Endodermal cell (in vitro differentiated cells): Measurements from ENCODE around the gene LMF1. TPM values are rescaled to one million over a fixed set of nuclear protein-coding genes. Genes with fewer than 3 reads are reported as not detected.

Source experiments
- DNase-seq: peaks from one replicate; pipeline ENCODE4 v3.0.0-alpha.2; 2017
- H3K27ac ChIP-seq: 2 replicates; pipeline ENCODE4 v1.5.1; 2013; ENCODE audit warnings: mild to moderate bottlenecking, low read depth, low read length, moderate library complexity
- H3K27me3 ChIP-seq: 2 replicates; pipeline ENCODE4 v1.6.1; 2013; ENCODE audit warnings: mild to moderate bottlenecking, low read length, moderate library complexity; ENCODE audit not compliant: insufficient read depth, control insufficient read depth, poor library complexity, severe bottlenecking
- H3K36me3 ChIP-seq: 2 replicates; pipeline ENCODE4 v1.7.0; 2013; ENCODE audit warnings: mild to moderate bottlenecking, low read length, moderate library complexity; ENCODE audit not compliant: control insufficient read depth, insufficient read depth
- H3K4me1 ChIP-seq: one replicate; pipeline ENCODE4 v1.7.0; 2013; ENCODE audit warnings: low read length; ENCODE audit not compliant: control insufficient read depth, insufficient read depth
- H3K4me3 ChIP-seq: 2 replicates; pipeline ENCODE4 v1.5.1; 2013; ENCODE audit warnings: mild to moderate bottlenecking, low read length, moderate library complexity
- H3K9ac ChIP-seq: 2 replicates; pipeline ENCODE4 v1.6.1; 2013; ENCODE audit warnings: mild to moderate bottlenecking, low read length, moderate library complexity; ENCODE audit not compliant: poor library complexity, severe bottlenecking; ENCODE audit errors: extremely low read depth
- H3K9me3 ChIP-seq: 2 replicates; pipeline ENCODE4 v1.6.1; 2013; ENCODE audit warnings: mild to moderate bottlenecking, low read length, moderate library complexity; ENCODE audit not compliant: control insufficient read depth
- H3K27ac Mint-ChIP-seq: 2 replicates; pipeline ENCODE4 v1.8.0; 2020; ENCODE audit warnings: mixed read lengths
- H3K27me3 Mint-ChIP-seq: 2 replicates; pipeline ENCODE4 v1.8.0; 2021; ENCODE audit warnings: mild to moderate bottlenecking, mixed read lengths; ENCODE audit not compliant: insufficient read depth
- H3K36me3 Mint-ChIP-seq: 2 replicates; pipeline ENCODE4 v1.8.0; 2020; ENCODE audit warnings: low read depth, mixed read lengths
- H3K4me1 Mint-ChIP-seq: 2 replicates; pipeline ENCODE4 v1.8.0; 2020; ENCODE audit warnings: mixed read lengths
- H3K4me3 Mint-ChIP-seq: 2 replicates; pipeline ENCODE4 v1.8.0; 2020; ENCODE audit warnings: mild to moderate bottlenecking, moderate library complexity, mixed read lengths
- H3K9me3 Mint-ChIP-seq: 2 replicates; pipeline ENCODE4 v1.8.0; 2020; ENCODE audit warnings: mild to moderate bottlenecking, mixed read lengths
- WGBS, 2 experiments: methylation state at CpG; one replicate each; pipeline versions ENCODE4 v1.1.5 to v1.1.7; 2013; ENCODE audit warnings: missing lambda C conversion rate in 2 of 2, mixed read lengths in 1 of 2; ENCODE audit not compliant: insufficient coverage in 1 of 2, insufficient read length in 1 of 2; 5-methylcytosine and 5-hydroxymethylcytosine counted together
- total RNA-seq, 2 donors: library from RNA; stranded (reverse); fragmentation: NEBNext Ultra II Directional in 1 of 2; extraction: Animal tissue kit (Norgen Biotek cat#: 25700) in 1 of 2; gene quantifications; 2 replicates in 1 of 2; 3 replicates in 1 of 2; pipeline ENCODE4 v1.2.1, GENCODE V29; 2021
- TF ChIP-seq, protein P1 (sequence below): fragments of 200-600 bp; sonication (generic); conservative IDR thresholded peaks from 2 replicates; pipeline ENCODE4 v1.5.0; 2021; ENCODE audit warnings: antibody characterized with exemption, mild to moderate bottlenecking

Gene LMF1
- total RNA-seq, 2 donors from 2014 or later: 13.7 to 15.1 TPM

DNA sequence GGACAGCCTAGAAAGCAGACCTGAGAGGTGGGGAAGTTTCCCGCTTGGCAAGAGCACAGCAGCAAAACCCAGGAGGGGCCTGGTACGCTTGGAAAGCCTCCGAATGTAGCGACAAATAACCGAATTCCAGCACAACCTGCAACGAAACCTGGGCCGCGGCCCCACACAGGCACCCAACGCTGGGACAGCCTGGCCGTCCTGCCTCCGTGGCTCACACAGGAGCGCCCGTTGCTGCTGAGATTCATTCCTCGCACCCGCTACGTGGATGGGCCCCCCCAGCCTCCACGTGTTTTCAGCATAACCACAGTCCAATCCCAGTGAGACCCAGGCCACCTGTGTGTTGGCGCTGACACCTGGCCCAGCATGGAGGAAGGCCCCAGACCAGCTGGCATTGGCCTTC is 42.9 kb downstream of the LMF1 start:
- no peaks in the 10 kb centered on the region for H3K27me3 ChIP-seq
- TF ChIP-seq, protein P1, sequence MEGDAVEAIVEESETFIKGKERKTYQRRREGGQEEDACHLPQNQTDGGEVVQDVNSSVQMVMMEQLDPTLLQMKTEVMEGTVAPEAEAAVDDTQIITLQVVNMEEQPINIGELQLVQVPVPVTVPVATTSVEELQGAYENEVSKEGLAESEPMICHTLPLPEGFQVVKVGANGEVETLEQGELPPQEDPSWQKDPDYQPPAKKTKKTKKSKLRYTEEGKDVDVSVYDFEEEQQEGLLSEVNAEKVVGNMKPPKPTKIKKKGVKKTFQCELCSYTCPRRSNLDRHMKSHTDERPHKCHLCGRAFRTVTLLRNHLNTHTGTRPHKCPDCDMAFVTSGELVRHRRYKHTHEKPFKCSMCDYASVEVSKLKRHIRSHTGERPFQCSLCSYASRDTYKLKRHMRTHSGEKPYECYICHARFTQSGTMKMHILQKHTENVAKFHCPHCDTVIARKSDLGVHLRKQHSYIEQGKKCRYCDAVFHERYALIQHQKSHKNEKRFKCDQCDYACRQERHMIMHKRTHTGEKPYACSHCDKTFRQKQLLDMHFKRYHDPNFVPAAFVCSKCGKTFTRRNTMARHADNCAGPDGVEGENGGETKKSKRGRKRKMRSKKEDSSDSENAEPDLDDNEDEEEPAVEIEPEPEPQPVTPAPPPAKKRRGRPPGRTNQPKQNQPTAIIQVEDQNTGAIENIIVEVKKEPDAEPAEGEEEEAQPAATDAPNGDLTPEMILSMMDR: no peak
- H3K36me3 ChIP-seq: peaks cover 7% of the 10 kb centered on the region
- Mint-ChIP-seq H3K27me3 (no peaks in the 10 kb centered on the region), H3K4me1 (no peaks in the 10 kb centered on the region), H3K4me3 (no peak overlapping the region), H3K27ac (no peak overlapping the region), H3K9me3 (peaks cover 44% of the 10 kb centered on the region), H3K36me3 (peaks cover 34% of the 10 kb centered on the region)
- H3K4me3 ChIP-seq: no peak overlapping the region
- no peaks in the 10 kb centered on the region for H3K4me1 ChIP-seq
- peaks cover 14% of the 10 kb centered on the region for H3K9me3 ChIP-seq
- 96 to 97% methylated on average over 15 to 18 of the region's 18 CpGs for WGBS, 2 experiments
- no peak overlapping the region for H3K9ac ChIP-seq
- DNase-seq: no peak
- no peak overlapping the region for H3K27ac ChIP-seq

DNA sequence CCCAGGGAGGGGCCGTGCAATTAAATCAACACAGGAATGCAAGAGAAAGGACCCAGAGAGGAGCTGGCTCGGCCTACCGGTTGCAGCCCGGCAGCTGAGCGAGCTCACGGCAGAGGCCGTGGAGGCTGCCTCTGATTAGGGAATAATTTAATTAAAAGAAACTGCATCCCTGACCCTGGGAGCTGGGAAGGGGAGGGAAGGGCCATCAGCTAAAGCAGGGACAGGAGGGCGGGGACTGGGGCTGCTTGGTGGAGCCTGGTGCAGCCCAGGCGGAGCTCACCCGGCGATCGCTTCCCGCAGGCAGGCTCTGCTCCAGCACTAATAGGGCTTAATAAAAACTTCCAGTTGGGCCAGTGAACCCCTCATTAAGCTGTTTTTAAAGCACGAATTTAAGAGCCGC is 43.4 kb downstream of the LMF1 start:
- TF ChIP-seq, protein P1: no peak
- Histone ChIP-seq H3K4me3 (no peak overlapping the region), H3K36me3 (peaks cover 7% of the 10 kb centered on the region), H3K27ac (no peak overlapping the region), H3K4me1 (no peaks in the 10 kb centered on the region), H3K9ac (no peak overlapping the region), H3K9me3 (peaks cover 14% of the 10 kb centered on the region), H3K27me3 (no peaks in the 10 kb centered on the region)
- no peak for DNase-seq
- Mint-ChIP-seq H3K36me3 (peaks cover 35% of the 10 kb centered on the region), H3K27ac (no peak overlapping the region), H3K27me3 (no peaks in the 10 kb centered on the region), H3K4me3 (no peak overlapping the region), H3K4me1 (no peaks in the 10 kb centered on the region), H3K9me3 (peaks cover 46% of the 10 kb centered on the region)
- 84 to 87% methylated on average over 10 to 15 of the region's 15 CpGs for WGBS, 2 experiments

DNA sequence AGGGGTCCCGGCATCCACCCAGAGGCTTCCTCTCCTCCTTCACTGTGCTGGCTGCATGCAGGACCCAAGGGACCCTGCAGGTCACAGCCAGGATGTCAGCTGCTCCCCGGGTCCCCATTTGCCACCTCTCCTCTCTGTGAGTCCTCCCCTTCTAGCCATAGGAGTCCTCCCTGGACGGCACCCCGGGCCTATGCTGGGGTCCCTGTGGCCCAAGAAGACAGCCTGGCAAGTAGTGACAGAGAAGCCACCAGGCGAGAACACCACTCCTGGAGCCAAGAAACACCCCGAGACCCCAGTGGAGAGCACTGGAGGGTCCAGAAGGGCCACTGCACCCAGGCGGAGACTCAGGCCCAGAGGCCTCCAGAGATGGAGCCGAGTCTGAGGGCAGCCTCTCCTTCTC is 44.1 kb downstream of the LMF1 start:
- Histone ChIP-seq H3K4me3 (no peak overlapping the region), H3K4me1 (no peaks in the 10 kb centered on the region), H3K9me3 (peaks cover 14% of the 10 kb centered on the region), H3K27me3 (no peaks in the 10 kb centered on the region), H3K9ac (no peak overlapping the region), H3K36me3 (peaks cover 7% of the 10 kb centered on the region), H3K27ac (no peak overlapping the region)
- Mint-ChIP-seq H3K27ac (no peak overlapping the region), H3K36me3 (peaks cover 41% of the 10 kb centered on the region), H3K27me3 (no peaks in the 10 kb centered on the region), H3K4me3 (no peak overlapping the region), H3K4me1 (no peaks in the 10 kb centered on the region), H3K9me3 (peaks cover 53% of the 10 kb centered on the region)
- 92 to 95% methylated on average over 5 to 8 of the region's 8 CpGs for WGBS, 2 experiments
- DNase-seq: no peak
- TF ChIP-seq, protein P1: no peak
